ENCODE measurements around the gene GLOD4.
A peak's percentile ranks its signal among the peaks of the same experiment; 100 is the strongest.
"Not testable (repeated sequence)": the region's sequence is repeated elsewhere in the genome, so short reads cannot be mapped to it uniquely, and the experiment has no call there.

GLOD4 gene

GRCh38 chr17:773016-773415 lies 9.1 kb downstream of the GLOD4 start:
- no peak for DNase-seq (ENCODE audit: low read depth)
- no peak overlapping the region for H3K4me3 ChIP-seq (ENCODE audit: low read length)
- TF ChIP-seq CTCF (conservative IDR thresholded peaks at IDR 0.05; ENCODE audit: low read depth, low read length): no peak

- no peak overlapping the region for H3K4me3 ChIP-seq (ENCODE audit: low read length)
- TF ChIP-seq CTCF (conservative IDR thresholded peaks at IDR 0.05; ENCODE audit: low read depth, low read length): no peak
- no peak for DNase-seq (ENCODE audit: low read depth)
These were observed 15.0 kb downstream of the GLOD4 start for GRCh38 chr17:767076-767475.

GRCh38 chr17:760371-760770 lies 21.7 kb downstream of the GLOD4 start:
- H3K4me3 ChIP-seq (ENCODE audit: low read length): no peak overlapping the region
- TF ChIP-seq CTCF (conservative IDR thresholded peaks at IDR 0.05; ENCODE audit: low read depth, low read length): no peak
- DNase-seq (ENCODE audit: low read depth): no peak

- no peak for DNase-seq (ENCODE audit: low read depth)
- no peak overlapping the region for H3K4me3 ChIP-seq (ENCODE audit: low read length)
- no peak for TF ChIP-seq CTCF (conservative IDR thresholded peaks at IDR 0.05; ENCODE audit: low read depth, low read length)
These were observed 22.1 kb downstream of the GLOD4 start for GRCh38 chr17:759964-760363.

- not testable (repeated sequence) for H3K4me3 ChIP-seq (ENCODE audit: low read length); DNase-seq (ENCODE audit: low read depth)
These were observed 26.0 kb downstream of the GLOD4 start for GRCh38 chr17:756010-756567.

GRCh38 chr17:755319-755961 lies 26.6 kb downstream of the GLOD4 start:
- H3K4me3 ChIP-seq (ENCODE audit: low read length); DNase-seq (ENCODE audit: low read depth): not testable (repeated sequence)

GRCh38 chr17:753418-753817 lies 28.7 kb downstream of the GLOD4 start:
- no peak for TF ChIP-seq CTCF (conservative IDR thresholded peaks at IDR 0.05; ENCODE audit: low read depth, low read length)
- no peak overlapping the region for H3K4me3 ChIP-seq (ENCODE audit: low read length)
- no peak for DNase-seq (ENCODE audit: low read depth)

GRCh38 chr17:752620-753219 lies 29.4 kb downstream of the GLOD4 start:
- peak overlapping the region; percentile 60 for H3K4me3 ChIP-seq (ENCODE audit: low read length)
- peak; percentile 22 for DNase-seq (ENCODE audit: low read depth)

More at GRCh38 chr17:752620-753219, 29.4 kb downstream of the GLOD4 start:
- TF ChIP-seq CTCF (conservative IDR thresholded peaks at IDR 0.05; ENCODE audit: low read depth, low read length): no peak

All from retinal pigment epithelial cell (primary cell).